ENCODE results near the gene MECR. TPM values are rescaled to one million over a fixed set of nuclear protein-coding genes. Genes with fewer than 3 reads are reported as not detected.

Gene MECR
- total RNA-seq, 1 donor from 2014 or later: 28.7 TPM

DNA sequence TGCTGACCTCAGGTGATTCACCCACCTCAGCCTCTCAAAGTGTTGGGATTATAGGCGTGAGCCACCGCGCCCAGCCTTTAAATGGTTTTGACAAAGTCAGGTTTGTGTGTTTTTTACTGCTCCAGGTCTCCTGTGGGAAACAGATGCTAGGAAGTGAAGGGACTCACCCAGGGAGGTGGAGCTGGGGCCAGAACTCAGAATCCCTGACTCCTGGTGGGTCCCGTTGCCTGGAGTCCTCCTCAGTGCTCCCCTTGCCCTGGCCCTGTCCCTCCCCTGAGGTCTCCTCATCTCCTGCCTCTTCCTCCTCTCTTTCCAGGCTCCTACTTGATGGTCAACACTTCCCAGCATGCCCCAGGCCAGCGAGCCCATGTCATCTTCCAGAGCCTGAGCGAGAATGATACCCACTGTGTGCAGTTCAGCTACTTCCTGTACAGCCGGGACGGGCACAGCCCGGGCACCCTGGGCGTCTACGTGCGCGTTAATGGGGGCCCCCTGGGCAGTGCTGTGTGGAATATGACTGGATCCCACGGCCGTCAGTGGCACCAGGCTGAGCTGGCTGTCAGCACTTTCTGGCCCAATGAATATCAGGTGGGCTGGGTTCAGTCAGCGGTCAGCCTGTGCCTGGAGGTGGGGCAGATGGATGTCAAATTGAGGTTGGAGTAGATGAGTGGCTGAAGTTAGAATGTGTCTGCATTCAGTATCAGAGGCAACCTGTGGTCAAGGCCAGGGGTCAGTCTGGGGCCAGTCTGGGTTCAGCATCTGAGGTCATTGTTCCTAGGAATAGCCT lies 27.6 kb upstream of the MECR start:
- DNase-seq (ENCODE audit: extremely low spot score, unreplicated experiment): no peak
- Mint-ChIP-seq H3K4me3 (peak overlapping the region; percentile 67), H3K27ac (peak overlapping the region; percentile 29), H3K27me3 (no peaks in the 10 kb centered on the region), H3K36me3 (peaks cover 4% of the 10 kb centered on the region), H3K4me1 (ENCODE audit: unreplicated experiment) (peaks cover 33% of the 10 kb centered on the region), H3K9me3 (no peaks in the 10 kb centered on the region)
- TF ChIP-seq, protein P1, sequence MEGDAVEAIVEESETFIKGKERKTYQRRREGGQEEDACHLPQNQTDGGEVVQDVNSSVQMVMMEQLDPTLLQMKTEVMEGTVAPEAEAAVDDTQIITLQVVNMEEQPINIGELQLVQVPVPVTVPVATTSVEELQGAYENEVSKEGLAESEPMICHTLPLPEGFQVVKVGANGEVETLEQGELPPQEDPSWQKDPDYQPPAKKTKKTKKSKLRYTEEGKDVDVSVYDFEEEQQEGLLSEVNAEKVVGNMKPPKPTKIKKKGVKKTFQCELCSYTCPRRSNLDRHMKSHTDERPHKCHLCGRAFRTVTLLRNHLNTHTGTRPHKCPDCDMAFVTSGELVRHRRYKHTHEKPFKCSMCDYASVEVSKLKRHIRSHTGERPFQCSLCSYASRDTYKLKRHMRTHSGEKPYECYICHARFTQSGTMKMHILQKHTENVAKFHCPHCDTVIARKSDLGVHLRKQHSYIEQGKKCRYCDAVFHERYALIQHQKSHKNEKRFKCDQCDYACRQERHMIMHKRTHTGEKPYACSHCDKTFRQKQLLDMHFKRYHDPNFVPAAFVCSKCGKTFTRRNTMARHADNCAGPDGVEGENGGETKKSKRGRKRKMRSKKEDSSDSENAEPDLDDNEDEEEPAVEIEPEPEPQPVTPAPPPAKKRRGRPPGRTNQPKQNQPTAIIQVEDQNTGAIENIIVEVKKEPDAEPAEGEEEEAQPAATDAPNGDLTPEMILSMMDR (conservative IDR thresholded peaks at IDR 0.05): no peak

- Mint-ChIP-seq H3K9me3 (no peaks in the 10 kb centered on the region), H3K4me1 (ENCODE audit: unreplicated experiment) (peaks cover 33% of the 10 kb centered on the region), H3K27me3 (no peaks in the 10 kb centered on the region), H3K36me3 (peaks cover 3% of the 10 kb centered on the region), H3K4me3 (peak overlapping the region; percentile 48), H3K27ac (peak overlapping the region; percentile 67)
- DNase-seq (ENCODE audit: extremely low spot score, unreplicated experiment): no peak
- TF ChIP-seq, protein P1 (conservative IDR thresholded peaks at IDR 0.05): no peak
These were observed 26.5 kb upstream of the MECR start for GRCh38 chr1:29256979-29257804.

GRCh38 chr1:29256394-29256793 lies 25.7 kb upstream of the MECR start:
- no peaks in the 10 kb centered on the region for H3K27me3 Mint-ChIP-seq
- no peak for DNase-seq (ENCODE audit: extremely low spot score, unreplicated experiment)
- peaks cover 33% of the 10 kb centered on the region for H3K4me1 Mint-ChIP-seq (ENCODE audit: unreplicated experiment)
- H3K4me3 Mint-ChIP-seq: peak overlapping the region; percentile 48
- no peaks in the 10 kb centered on the region for H3K9me3 Mint-ChIP-seq
- H3K36me3 Mint-ChIP-seq: peaks cover 3% of the 10 kb centered on the region
- H3K27ac Mint-ChIP-seq: peak overlapping the region; percentile 67
- TF ChIP-seq, protein P1 (conservative IDR thresholded peaks at IDR 0.05): peak; percentile 15

DNA sequence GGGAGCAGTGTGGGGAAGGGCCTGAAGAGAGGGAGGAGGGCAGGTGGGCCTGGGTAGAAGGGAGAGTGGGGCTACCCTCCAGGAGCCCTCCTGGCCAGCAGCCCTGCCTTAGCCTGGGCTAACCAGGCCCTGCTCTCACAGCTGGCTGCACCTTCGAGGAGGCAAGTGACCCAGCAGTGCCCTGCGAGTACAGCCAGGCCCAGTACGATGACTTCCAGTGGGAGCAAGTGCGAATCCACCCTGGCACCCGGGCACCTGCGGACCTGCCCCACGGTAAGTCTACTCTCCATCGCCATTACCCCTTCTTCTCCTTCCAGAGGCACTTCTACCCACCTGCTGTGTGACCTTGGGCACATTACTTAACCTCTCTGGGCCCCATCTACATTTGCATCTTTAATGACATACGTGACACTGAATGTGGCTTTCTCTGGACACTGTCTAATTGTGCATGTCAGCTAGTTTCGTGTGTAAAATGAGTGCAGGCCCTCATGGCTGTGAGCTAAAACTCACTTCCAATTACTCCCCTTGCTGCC lies 24.5 kb upstream of the MECR start:
- TF ChIP-seq, protein P1 (conservative IDR thresholded peaks at IDR 0.05): no peak
- H3K27ac Mint-ChIP-seq: no peak overlapping the region

DNA sequence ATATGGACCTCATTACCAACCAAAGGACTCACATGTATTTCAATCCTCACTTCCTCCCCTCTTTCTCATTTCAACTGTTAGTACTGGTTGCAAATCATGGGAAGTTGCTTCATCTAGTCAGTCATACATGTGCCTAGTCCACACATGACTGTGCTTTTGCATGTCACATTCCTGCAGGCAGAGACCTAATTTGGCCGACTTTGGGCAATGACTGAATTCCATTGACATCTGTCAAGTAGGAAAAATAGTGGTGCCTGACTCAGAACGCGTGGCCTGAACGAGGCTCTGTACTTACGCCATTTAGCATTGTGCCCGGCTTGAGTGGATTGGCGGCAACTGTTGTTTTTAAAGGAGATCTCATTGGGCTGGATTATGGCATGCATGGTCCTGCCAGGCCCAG lies 23.6 kb upstream of the MECR start:
- no peaks in the 10 kb centered on the region for H3K9me3 Mint-ChIP-seq
- no peak overlapping the region for H3K27ac Mint-ChIP-seq
- peaks cover 42% of the 10 kb centered on the region for H3K4me1 Mint-ChIP-seq (ENCODE audit: unreplicated experiment)
- no peaks in the 10 kb centered on the region for H3K27me3 Mint-ChIP-seq
- no peak for DNase-seq (ENCODE audit: extremely low spot score, unreplicated experiment)
- TF ChIP-seq, protein P1 (conservative IDR thresholded peaks at IDR 0.05): no peak
- H3K4me3 Mint-ChIP-seq: no peak overlapping the region
- peaks cover 3% of the 10 kb centered on the region for H3K36me3 Mint-ChIP-seq

More for the DNA sequence above, 24.5 kb upstream of the MECR start:
- peaks cover 3% of the 10 kb centered on the region for H3K36me3 Mint-ChIP-seq
- DNase-seq (ENCODE audit: extremely low spot score, unreplicated experiment): no peak
- H3K4me3 Mint-ChIP-seq: no peak overlapping the region
- H3K27me3 Mint-ChIP-seq: no peaks in the 10 kb centered on the region
- H3K9me3 Mint-ChIP-seq: no peaks in the 10 kb centered on the region
- peaks cover 34% of the 10 kb centered on the region for H3K4me1 Mint-ChIP-seq (ENCODE audit: unreplicated experiment)

Measured in type B pancreatic cell (in vitro differentiated cells).